Vagina (tissue), 2 donors: ENCODE measurements around the gene HMGXB3. TPM values are rescaled to one million over a fixed set of nuclear protein-coding genes. Genes with fewer than 3 reads are reported as not detected.

ENCODE experiments used
- DNase-seq, 2 donors: peaks; one replicate each; pipeline ENCODE4 v3.0.0-alpha.2; 2017; ENCODE audit errors: extremely low spot score in 2 of 2
- H3K27ac ChIP-seq: fragments of 200-600 bp; sonication (generic); one replicate; pipeline ENCODE4 v1.5.1; 2019
- H3K27me3 ChIP-seq: fragments of 200-600 bp; sonication (generic); one replicate; pipeline ENCODE4 v1.5.1; 2019
- H3K36me3 ChIP-seq, 2 donors: fragments of 200-600 bp; sonication (generic); one replicate each; pipeline ENCODE4 v1.5.1; 2017 to 2019
- H3K4me1 ChIP-seq: fragments of 200-600 bp; sonication (generic); one replicate; pipeline ENCODE4 v1.5.1; 2019
- H3K4me3 ChIP-seq, 2 donors: fragments of 200-600 bp; sonication (generic); 1 replicate in 1 of 2; 2 replicates in 1 of 2; pipeline ENCODE4 v1.5.1; 2016 to 2019
- H3K9me3 ChIP-seq: fragments of 200-600 bp; sonication (generic); one replicate; pipeline ENCODE4 v1.5.1; 2019
- CTCF ChIP-seq, 3 experiments: fragments of 450-650 bp in 2 of 3; fragments of 200-600 bp in 1 of 3; sonication (generic) in 1 of 3; IDR thresholded peaks; one replicate each; pipeline ENCODE4 v1.5.1; 2017 to 2019; ENCODE audit warnings: antibody characterized with exemption in 3 of 3, mild to moderate bottlenecking in 2 of 3, moderate library complexity in 2 of 3
- POLR2A ChIP-seq, 2 donors: fragments of 450-650 bp; IDR thresholded peaks; one replicate each; pipeline ENCODE4 v1.6.1; 2017; ENCODE audit warnings: antibody characterized with exemption in 2 of 2, mild to moderate bottlenecking in 2 of 2, moderate library complexity in 2 of 2
- POLR2AphosphoS5 ChIP-seq, 2 donors: sonication (generic); formaldehyde crosslinking; IDR thresholded peaks; one replicate each; pipeline ENCODE4 v1.9.0; 2017; ENCODE audit warnings: antibody characterized with exemption in 2 of 2, mild to moderate bottlenecking in 2 of 2, low read depth in 1 of 2; ENCODE audit not compliant: insufficient read depth in 1 of 2
- intact Hi-C: fragments of 100-400 bp; cut with DNase I; formaldehyde crosslinking; loops from one replicate; pipeline ENCODE4 v1.15.1; 2023
- total RNA-seq: library from RNA; depleted of rRNA; stranded (reverse); fragments of >200 nt; gene quantifications from one replicate; pipeline ENCODE4 v1.2.3, GENCODE V29; 2016

Gene HMGXB3
- total RNA-seq, 1 donor from 2014 or later = 38.3 TPM

- intact Hi-C loops = no loop called here
Measured at GRCh38 chr5:149975409-149975808, 25.1 kb upstream of the HMGXB3 start.

GRCh38 chr5:149979896-149980295 is 20.6 kb upstream of the HMGXB3 start:
- H3K36me3 ChIP-seq = peaks cover 0 to 29% of the 10 kb centered on the region in 2 donors
- H3K4me3 ChIP-seq = no peak overlapping the region
- no peaks in the 10 kb centered on the region for H3K4me1 ChIP-seq
- no peaks in the 10 kb centered on the region for H3K9me3 ChIP-seq
- no peak overlapping the region for H3K27ac ChIP-seq
- no peak for DNase-seq
- TF ChIP-seq POLR2AphosphoS5 (IDR thresholded peaks at IDR 0.05; ENCODE audit: insufficient read depth in 1 of 2, low read depth in 1 of 2) (no peak), POLR2A (IDR thresholded peaks at IDR 0.05) (no peak), CTCF (IDR thresholded peaks at IDR 0.05) (no peak)
- intact Hi-C loops = loop anchor here (10.0 kb wide), 1 partner anchor 145 kb away; no protein-coding TSS in a partner anchor
- H3K27me3 ChIP-seq = no peaks in the 10 kb centered on the region

More at GRCh38 chr5:149975409-149975808, 25.1 kb upstream of the HMGXB3 start:
- no peak overlapping the region for H3K4me3 ChIP-seq
- H3K9me3 ChIP-seq = no peaks in the 10 kb centered on the region
- H3K27me3 ChIP-seq = no peaks in the 10 kb centered on the region
- peaks cover 0 to 18% of the 10 kb centered on the region in 2 donors for H3K36me3 ChIP-seq
- no peak overlapping the region for H3K27ac ChIP-seq
- TF ChIP-seq CTCF (IDR thresholded peaks at IDR 0.05) (no peak), POLR2AphosphoS5 (IDR thresholded peaks at IDR 0.05; ENCODE audit: insufficient read depth in 1 of 2, low read depth in 1 of 2) (no peak), POLR2A (IDR thresholded peaks at IDR 0.05) (no peak)
- H3K4me1 ChIP-seq = no peaks in the 10 kb centered on the region
- DNase-seq = no peak

- Histone ChIP-seq H3K27me3 (no peaks in the 10 kb centered on the region), H3K36me3 (peaks cover 0 to 29% of the 10 kb centered on the region in 2 donors), H3K4me3 (no peak overlapping the region), H3K9me3 (no peaks in the 10 kb centered on the region), H3K4me1 (no peaks in the 10 kb centered on the region), H3K27ac (no peak overlapping the region)
- TF ChIP-seq POLR2AphosphoS5 (IDR thresholded peaks at IDR 0.05; ENCODE audit: insufficient read depth in 1 of 2, low read depth in 1 of 2) (no peak), CTCF (IDR thresholded peaks at IDR 0.05) (no peak), POLR2A (IDR thresholded peaks at IDR 0.05) (no peak)
- DNase-seq = no peak
- intact Hi-C loops = loop anchor here (10.0 kb wide), 1 partner anchor 146 kb away; no protein-coding TSS in a partner anchor
Measured at GRCh38 chr5:149981206-149981605, 19.3 kb upstream of the HMGXB3 start.

- TF ChIP-seq POLR2A (IDR thresholded peaks at IDR 0.05) (no peak), CTCF (IDR thresholded peaks at IDR 0.05) (no peak), POLR2AphosphoS5 (IDR thresholded peaks at IDR 0.05; ENCODE audit: insufficient read depth in 1 of 2, low read depth in 1 of 2) (no peak)
- Histone ChIP-seq H3K27me3 (no peaks in the 10 kb centered on the region), H3K4me1 (no peaks in the 10 kb centered on the region), H3K36me3 (peaks cover 0 to 29% of the 10 kb centered on the region in 2 donors), H3K9me3 (no peaks in the 10 kb centered on the region), H3K27ac (no peak overlapping the region), H3K4me3 (no peak overlapping the region)
- intact Hi-C loops = loop anchor here (10.0 kb wide), 1 partner anchor 148 kb away; no protein-coding TSS in a partner anchor
- no peak for DNase-seq
Measured at GRCh38 chr5:149982505-149982904, 18.0 kb upstream of the HMGXB3 start.

- Histone ChIP-seq H3K4me1 (no peaks in the 10 kb centered on the region), H3K4me3 (no peak overlapping the region), H3K9me3 (no peaks in the 10 kb centered on the region), H3K27ac (no peak overlapping the region), H3K27me3 (no peaks in the 10 kb centered on the region), H3K36me3 (peaks cover 0 to 6% of the 10 kb centered on the region in 2 donors)
- no peak for DNase-seq
- intact Hi-C loops = loop anchor here (10.0 kb wide), 1 partner anchor 153 kb away; no protein-coding TSS in a partner anchor
- no peak for TF ChIP-seq CTCF (IDR thresholded peaks at IDR 0.05)
- no peak for TF ChIP-seq POLR2A (IDR thresholded peaks at IDR 0.05)
- TF ChIP-seq POLR2AphosphoS5 (IDR thresholded peaks at IDR 0.05; ENCODE audit: insufficient read depth in 1 of 2, low read depth in 1 of 2) = no peak
Measured at GRCh38 chr5:149988126-149988525, 12.4 kb upstream of the HMGXB3 start.
